Ovary (tissue), 3 donors: Measurements from ENCODE around the gene FAM171A2.

Experiments used
- CTCF ChIP-seq, 3 donors: fragments of 450-650 bp in 2 of 3; fragments of 200-600 bp in 1 of 3; IDR thresholded peaks; one replicate each; pipeline versions ENCODE4 v1.5.1 to v1.8.0; 2016 to 2022; ENCODE audit warnings: antibody characterized with exemption in 3 of 3, mild to moderate bottlenecking in 1 of 3
- POLR2A ChIP-seq: fragments of 450-650 bp; IDR thresholded peaks from one replicate; pipeline ENCODE4 v1.6.1; 2017; ENCODE audit warnings: antibody characterized with exemption, mild to moderate bottlenecking, moderate library complexity
- donor health status: DM: no; HTN: no; CAD: no.

DNA sequence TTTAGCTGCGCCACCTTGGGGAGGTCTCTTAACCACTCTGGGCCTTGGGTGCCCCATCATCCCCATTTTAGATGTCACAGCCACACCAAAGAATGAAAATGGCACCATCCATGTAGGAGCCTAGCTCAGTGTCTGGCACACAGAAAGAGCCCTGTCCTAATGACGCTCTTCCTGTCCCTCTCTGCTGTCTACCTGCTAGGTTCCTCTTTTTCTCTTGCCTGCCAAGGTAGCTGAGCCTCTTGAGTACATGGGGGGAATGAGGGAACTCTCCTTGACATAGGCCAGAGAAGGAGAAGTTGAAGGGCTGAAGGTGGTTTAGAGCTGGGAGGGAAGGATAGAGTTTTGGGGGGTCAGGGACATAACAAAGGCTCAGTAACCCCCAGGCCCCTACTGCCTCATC, 53.5 kb downstream of the FAM171A2 start:
- TF ChIP-seq POLR2A (no peak), CTCF (IDR thresholded peaks at IDR 0.05) (no peak)
